Bronchial epithelial cell (primary cell): ENCODE results near the gene MEI1. TPM values are rescaled to one million over a fixed set of nuclear protein-coding genes. Genes with fewer than 3 reads are reported as not detected.
"Not testable (repeated sequence)": the region's sequence is repeated elsewhere in the genome, so short reads cannot be mapped to it uniquely, and the experiment has no call there.

Experiments
- DNase-seq: peaks from one replicate; pipeline ENCODE4 v3.0.0-alpha.2; 2010; ENCODE audit warnings: low read depth
- FAIRE-seq: peaks from 2 replicates; lab custom pipeline; 2011; peaks lifted over from hg19 to GRCh38; lab: Jason Lieb, UNC
- H3K27me3 ChIP-seq: 2 replicates; pipeline ENCODE4 v1.5.1; 2011; ENCODE audit warnings: low read length; ENCODE audit not compliant: control insufficient read depth, insufficient read depth
- H3K36me3 ChIP-seq: 2 replicates; pipeline ENCODE4 v1.5.1; 2011; ENCODE audit warnings: low read length; ENCODE audit not compliant: control insufficient read depth, insufficient read depth
- H3K4me3 ChIP-seq: 2 replicates; pipeline ENCODE4 v1.5.1; 2011; ENCODE audit warnings: mild to moderate bottlenecking, low read depth, low read length, control low read depth
- CTCF ChIP-seq: IDR thresholded peaks from 2 replicates; pipeline ENCODE4 v1.5.1; 2011; ENCODE audit warnings: mild to moderate bottlenecking, moderate library complexity, low read length, control low read depth, inconsistent platforms; ENCODE audit not compliant: insufficient read depth, severe bottlenecking
- total RNA-seq: library from RNA; depleted of rRNA; stranded (reverse); fragments of >200 nt; gene quantifications from 2 replicates; pipeline ENCODE4 v1.2.1, GENCODE V29; 2014

MEI1 gene
- total RNA-seq, 1 donor from 2014 or later: not detected

- Histone ChIP-seq H3K4me3 (peak overlapping the region; percentile 91), H3K36me3 (peaks cover 3% of the 10 kb centered on the region), H3K27me3 (no peaks in the 10 kb centered on the region)
- DNase-seq: no peak
- no peak for FAIRE-seq
- TF ChIP-seq CTCF: no peak
These were observed 132.7 kb downstream of the MEI1 start for GRCh38 chr22:41831828-41832552.

GRCh38 chr22:41832553-41833368 lies 133.5 kb downstream of the MEI1 start, which contains the start of gene SREBF2:
Gene SREBF2, plus strand, starts transcription at chr22:41833105. Its CDS starts 166 bp downstream, at chr22:41833271.
- Histone ChIP-seq H3K4me3 (peak within 1 kb of the TSS; percentile 91), H3K36me3 (peaks cover 3% of the 10 kb centered on the region), H3K27me3 (no peaks in the 10 kb centered on the region)
- peak; percentile 98 for DNase-seq
- FAIRE-seq: peak; percentile 60
- TF ChIP-seq CTCF: peak; percentile 15

GRCh38 chr22:41833369-41834004 lies 134.2 kb downstream of the MEI1 start:
- no peak for TF ChIP-seq CTCF
- Histone ChIP-seq H3K4me3 (peak overlapping the region; percentile 91), H3K36me3 (peaks cover 3% of the 10 kb centered on the region), H3K27me3 (no peaks in the 10 kb centered on the region)
- no peak for DNase-seq
- FAIRE-seq: no peak

- H3K27me3 ChIP-seq: no peaks in the 10 kb centered on the region
- no peak for DNase-seq
- no peak for TF ChIP-seq CTCF
- FAIRE-seq: no peak
- H3K36me3 ChIP-seq: peaks cover 3% of the 10 kb centered on the region
- peak overlapping the region; percentile 91 for H3K4me3 ChIP-seq
These were observed 135.0 kb downstream of the MEI1 start for GRCh38 chr22:41834005-41834944.

- not testable (repeated sequence) for FAIRE-seq, H3K36me3 ChIP-seq, H3K4me3 ChIP-seq, H3K27me3 ChIP-seq, DNase-seq
These were observed 136.2 kb downstream of the MEI1 start for GRCh38 chr22:41835462-41835861.
